Measurements from ENCODE around the gene ARL17A.
"Not testable (repeated sequence)": the region's sequence is repeated elsewhere in the genome, so short reads cannot be mapped to it uniquely, and the experiment has no call there.

Gene ARL17A

GRCh38 chr17:46579083-46580075 lies at the start of gene ARL17A:
ARL17A (minus strand) TSS chr17:46579691; CDS start chr17:46576322, 3,369 bp downstream.
- not testable (repeated sequence) for H3K36me3 Mint-ChIP-seq; H3K9me3 Mint-ChIP-seq (ENCODE audit: low read depth); H3K4me1 Mint-ChIP-seq (ENCODE audit: low read depth); H3K27ac Mint-ChIP-seq; H3K27me3 Mint-ChIP-seq
- peak within 1 kb of the TSS; percentile 40 for H3K4me3 Mint-ChIP-seq

GRCh38 chr17:46628753-46629436 lies 49.4 kb upstream of the ARL17A start:
- H3K4me1 Mint-ChIP-seq (ENCODE audit: low read depth); H3K4me3 Mint-ChIP-seq; H3K36me3 Mint-ChIP-seq; H3K27ac Mint-ChIP-seq; H3K27me3 Mint-ChIP-seq; H3K9me3 Mint-ChIP-seq (ENCODE audit: low read depth): not testable (repeated sequence)

DNA sequence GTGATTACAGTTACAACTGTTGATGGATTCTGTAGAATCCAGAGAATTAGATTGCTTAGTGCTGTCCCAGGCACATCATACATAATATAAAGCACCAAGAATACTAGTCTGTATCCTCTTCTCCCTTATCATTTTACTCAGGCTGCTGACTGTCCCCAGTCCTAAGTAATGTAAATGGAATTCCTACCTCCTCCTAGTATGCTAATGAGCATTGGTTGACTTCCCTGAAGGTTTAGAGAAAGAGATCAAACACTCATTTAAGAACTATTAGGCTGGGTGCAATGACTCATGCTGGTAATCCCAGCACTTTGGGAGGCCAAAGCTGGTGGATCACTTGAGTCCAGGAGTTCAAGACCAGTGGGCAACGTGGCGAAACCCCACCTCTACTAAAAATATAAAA lies 48.0 kb upstream of the ARL17A start:
- not testable (repeated sequence) for H3K4me3 Mint-ChIP-seq

DNA sequence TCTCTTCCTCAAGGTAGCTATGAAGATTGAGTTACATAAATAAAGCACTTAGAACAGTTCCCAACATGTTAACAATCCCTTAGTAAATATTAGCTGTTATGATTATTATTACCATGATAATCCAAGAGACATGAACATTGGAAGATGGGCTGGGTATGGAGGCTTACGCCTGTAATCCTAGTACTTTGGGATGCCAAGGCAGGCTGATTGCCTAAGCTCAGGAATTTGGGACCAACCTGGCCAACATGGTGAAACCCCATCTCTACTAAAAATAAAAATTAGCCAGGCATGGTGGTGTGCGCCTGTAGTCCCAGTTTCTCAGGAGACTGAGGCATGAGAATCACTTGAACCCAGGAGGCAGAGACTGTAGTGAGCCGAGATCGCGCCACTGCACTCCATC lies 45.2 kb upstream of the ARL17A start:
- not testable (repeated sequence) for H3K4me1 Mint-ChIP-seq (ENCODE audit: low read depth); H3K4me3 Mint-ChIP-seq; H3K36me3 Mint-ChIP-seq; H3K27me3 Mint-ChIP-seq; H3K9me3 Mint-ChIP-seq (ENCODE audit: low read depth); H3K27ac Mint-ChIP-seq

More for the DNA sequence above, 48.0 kb upstream of the ARL17A start:
- not testable (repeated sequence) for H3K36me3 Mint-ChIP-seq; H3K9me3 Mint-ChIP-seq (ENCODE audit: low read depth); H3K4me1 Mint-ChIP-seq (ENCODE audit: low read depth); H3K27me3 Mint-ChIP-seq; H3K27ac Mint-ChIP-seq

DNA sequence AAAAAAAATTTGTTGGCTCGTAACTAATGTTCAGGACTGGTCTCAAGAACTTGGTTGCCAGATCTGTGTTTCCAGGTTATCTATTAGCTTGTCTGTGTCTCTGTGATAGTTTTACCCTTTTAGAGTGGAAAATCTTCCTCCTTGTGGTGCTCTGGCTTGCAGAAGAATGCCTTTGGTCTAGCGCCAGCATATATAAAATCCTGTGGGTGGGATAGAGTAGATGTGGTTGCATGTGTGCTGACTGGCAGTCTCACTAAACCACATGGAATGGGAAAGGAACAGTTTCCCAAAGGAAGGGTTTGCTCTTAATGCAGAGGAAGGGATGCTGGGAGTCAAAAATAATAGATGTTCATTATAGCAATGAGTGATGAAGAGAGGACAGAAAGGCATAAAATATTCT lies 44.3 kb upstream of the ARL17A start:
- not testable (repeated sequence) for H3K36me3 Mint-ChIP-seq; H3K4me1 Mint-ChIP-seq (ENCODE audit: low read depth); H3K4me3 Mint-ChIP-seq; H3K27ac Mint-ChIP-seq; H3K9me3 Mint-ChIP-seq (ENCODE audit: low read depth); H3K27me3 Mint-ChIP-seq

DNA sequence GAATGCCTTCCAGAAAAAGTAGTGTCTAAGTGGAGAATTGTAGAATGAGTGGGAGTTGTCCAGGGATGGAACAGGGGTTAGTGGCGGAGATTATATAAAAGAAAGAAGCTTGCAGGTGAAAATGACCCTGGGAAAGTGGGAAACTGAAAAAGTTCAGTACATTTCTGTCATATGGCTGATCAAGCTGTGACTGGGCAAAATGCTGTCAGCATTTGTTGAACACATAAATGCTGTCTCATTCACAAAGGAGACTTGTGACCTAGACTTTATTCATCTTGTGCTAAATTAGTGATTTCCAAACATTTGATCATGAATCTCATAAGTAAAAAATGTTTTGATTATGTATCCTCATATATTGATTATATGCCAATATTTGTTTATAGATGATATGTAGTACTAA lies 39.5 kb upstream of the ARL17A start:
- H3K4me1 Mint-ChIP-seq (ENCODE audit: low read depth); H3K4me3 Mint-ChIP-seq; H3K36me3 Mint-ChIP-seq; H3K27ac Mint-ChIP-seq; H3K9me3 Mint-ChIP-seq (ENCODE audit: low read depth); H3K27me3 Mint-ChIP-seq: not testable (repeated sequence)

DNA sequence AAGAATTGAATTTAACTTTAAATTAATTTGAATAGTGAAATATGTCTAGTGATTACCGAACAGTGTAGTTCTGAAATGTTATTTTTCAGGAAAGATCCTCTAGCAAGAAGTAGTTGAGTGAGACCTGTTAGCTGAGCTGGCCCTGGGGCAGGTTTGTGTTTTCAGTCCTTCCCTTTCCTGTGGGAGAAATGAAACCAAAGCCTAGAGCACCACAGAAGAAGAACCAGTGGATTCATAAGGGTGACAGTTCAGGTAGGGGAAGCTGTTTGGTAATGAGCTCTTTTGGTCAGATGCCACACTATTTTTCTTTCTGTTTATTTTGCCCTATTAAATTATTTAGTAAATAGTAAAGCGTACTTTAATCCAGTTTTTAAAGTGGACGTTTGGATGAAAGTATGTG lies 37.6 kb upstream of the ARL17A start:
- not testable (repeated sequence) for H3K27me3 Mint-ChIP-seq; H3K27ac Mint-ChIP-seq; H3K4me3 Mint-ChIP-seq; H3K36me3 Mint-ChIP-seq; H3K4me1 Mint-ChIP-seq (ENCODE audit: low read depth); H3K9me3 Mint-ChIP-seq (ENCODE audit: low read depth)

- H3K4me3 Mint-ChIP-seq; H3K9me3 Mint-ChIP-seq (ENCODE audit: low read depth); H3K27me3 Mint-ChIP-seq; H3K4me1 Mint-ChIP-seq (ENCODE audit: low read depth); H3K27ac Mint-ChIP-seq; H3K36me3 Mint-ChIP-seq: not testable (repeated sequence)
Measured at GRCh38 chr17:46613876-46614275, 34.4 kb upstream of the ARL17A start.

GRCh38 chr17:46611304-46611703 lies 31.8 kb upstream of the ARL17A start:
- not testable (repeated sequence) for H3K27ac Mint-ChIP-seq; H3K4me1 Mint-ChIP-seq (ENCODE audit: low read depth); H3K36me3 Mint-ChIP-seq; H3K9me3 Mint-ChIP-seq (ENCODE audit: low read depth); H3K4me3 Mint-ChIP-seq; H3K27me3 Mint-ChIP-seq

GRCh38 chr17:46603125-46603524 lies 23.6 kb upstream of the ARL17A start:
- not testable (repeated sequence) for H3K9me3 Mint-ChIP-seq (ENCODE audit: low read depth); H3K4me3 Mint-ChIP-seq; H3K4me1 Mint-ChIP-seq (ENCODE audit: low read depth); H3K27me3 Mint-ChIP-seq; H3K36me3 Mint-ChIP-seq; H3K27ac Mint-ChIP-seq

GRCh38 chr17:46600767-46601166 lies 21.3 kb upstream of the ARL17A start:
- not testable (repeated sequence) for H3K27ac Mint-ChIP-seq; H3K4me1 Mint-ChIP-seq (ENCODE audit: low read depth); H3K4me3 Mint-ChIP-seq; H3K27me3 Mint-ChIP-seq; H3K9me3 Mint-ChIP-seq (ENCODE audit: low read depth); H3K36me3 Mint-ChIP-seq

GRCh38 chr17:46598344-46598931 lies 18.9 kb upstream of the ARL17A start:
- H3K27ac Mint-ChIP-seq: peak overlapping the region; percentile 46
- H3K4me3 Mint-ChIP-seq; H3K27me3 Mint-ChIP-seq; H3K9me3 Mint-ChIP-seq (ENCODE audit: low read depth); H3K4me1 Mint-ChIP-seq (ENCODE audit: low read depth); H3K36me3 Mint-ChIP-seq: not testable (repeated sequence)

- not testable (repeated sequence) for H3K4me3 Mint-ChIP-seq; H3K27me3 Mint-ChIP-seq; H3K36me3 Mint-ChIP-seq; H3K27ac Mint-ChIP-seq; H3K4me1 Mint-ChIP-seq (ENCODE audit: low read depth); H3K9me3 Mint-ChIP-seq (ENCODE audit: low read depth)
Measured at GRCh38 chr17:46591332-46591731, 11.8 kb upstream of the ARL17A start.

DNA sequence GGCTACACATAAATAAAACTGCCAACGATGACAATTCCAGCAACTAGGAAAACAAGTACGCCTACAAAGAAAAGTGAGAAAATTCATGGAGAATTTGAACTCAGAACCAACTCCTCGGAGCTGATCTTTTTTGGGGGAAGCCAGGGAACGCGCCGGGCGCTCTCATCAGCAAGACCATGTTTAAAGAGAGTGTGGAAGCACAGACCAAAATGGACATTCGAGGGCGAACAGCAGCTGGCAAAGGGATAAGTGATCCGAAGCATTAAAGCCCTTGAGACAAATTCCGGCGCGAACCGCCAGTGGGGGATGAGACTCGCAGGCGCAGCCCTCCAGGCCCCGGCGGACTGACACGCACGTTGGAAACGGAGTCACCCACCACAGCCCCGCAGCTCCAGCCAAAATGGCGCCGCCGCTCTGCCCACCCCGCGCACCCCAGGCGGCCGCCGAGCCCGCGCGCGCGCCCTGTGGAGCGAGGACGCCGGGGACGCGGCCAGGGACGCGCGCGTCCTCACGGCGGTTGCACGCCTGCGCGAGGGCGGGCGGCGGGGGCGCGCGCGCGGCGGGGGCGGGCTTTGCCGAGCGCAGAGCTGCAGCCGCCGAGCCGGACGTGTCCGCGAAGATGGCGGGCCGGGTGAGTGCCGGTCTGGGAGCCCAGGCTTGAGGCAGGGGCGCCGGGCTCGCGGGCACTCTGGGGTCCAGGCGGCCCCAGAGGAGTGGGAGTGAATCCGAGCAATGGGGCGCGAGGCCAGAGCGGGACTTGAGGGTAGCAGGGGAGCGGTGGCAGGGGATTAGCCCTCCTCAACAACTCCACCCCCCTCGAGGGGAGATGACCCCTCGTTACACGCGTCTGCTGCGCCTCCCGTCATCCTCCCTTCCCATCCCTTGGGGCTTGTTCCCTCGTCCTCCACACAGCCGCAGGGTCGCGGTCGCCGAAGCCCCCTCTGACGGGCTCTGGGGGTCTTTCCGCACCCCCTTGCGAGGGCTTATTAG lies 11.0 kb upstream of the ARL17A start, which contains the start of gene NSF:
NSF (plus strand) TSS at position 513 of the 990 bp plus-strand sequence; CDS start at position 620, 107 bp downstream.
- H3K27ac Mint-ChIP-seq; H3K36me3 Mint-ChIP-seq; H3K27me3 Mint-ChIP-seq; H3K9me3 Mint-ChIP-seq (ENCODE audit: low read depth); H3K4me1 Mint-ChIP-seq (ENCODE audit: low read depth); H3K4me3 Mint-ChIP-seq: not testable (repeated sequence)

DNA sequence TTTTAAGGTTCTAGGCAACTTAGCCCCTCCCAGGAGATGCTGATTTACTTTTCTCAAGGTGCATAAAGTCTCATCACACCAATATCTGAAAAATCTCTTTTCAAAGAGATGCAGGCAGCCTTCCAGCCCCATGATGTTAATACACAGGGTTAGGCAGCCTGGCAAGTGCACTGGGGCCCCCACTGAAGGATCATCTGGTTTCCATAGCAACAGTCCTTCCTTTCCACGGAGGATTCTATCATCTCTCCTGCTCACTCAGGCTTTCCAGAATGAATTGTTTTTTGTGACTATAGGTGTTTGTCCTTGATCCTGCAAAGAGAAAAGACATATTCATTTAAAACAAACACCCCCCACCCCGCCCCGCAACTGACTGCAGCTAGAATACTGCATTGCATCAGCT lies 6.0 kb upstream of the ARL17A start:
- H3K9me3 Mint-ChIP-seq (ENCODE audit: low read depth); H3K36me3 Mint-ChIP-seq; H3K4me1 Mint-ChIP-seq (ENCODE audit: low read depth); H3K4me3 Mint-ChIP-seq; H3K27me3 Mint-ChIP-seq; H3K27ac Mint-ChIP-seq: not testable (repeated sequence)
